H9 (cell line): ENCODE results near the gene EDNRB. TPM values are rescaled to one million over a fixed set of nuclear protein-coding genes. Genes with fewer than 3 reads are reported as not detected.

Source experiments
- DNase-seq: peaks from one replicate; pipeline ENCODE4 v3.0.0-alpha.2; 2017
- H2AFZ ChIP-seq: one replicate; pipeline ENCODE4 v1.6.1; 2013; ENCODE audit warnings: mild to moderate bottlenecking, low read length, control low read depth, moderate library complexity
- H2AK5ac ChIP-seq: 2 replicates; pipeline ENCODE4 v1.6.1; 2013; ENCODE audit warnings: low read length, control low read depth, mixed read lengths; ENCODE audit not compliant: insufficient read length
- H2BK120ac ChIP-seq: one replicate; pipeline ENCODE4 v1.6.1; 2013; ENCODE audit warnings: low read depth, mild to moderate bottlenecking, low read length, control low read depth, inconsistent platforms; ENCODE audit not compliant: poor library complexity, severe bottlenecking
- H2BK12ac ChIP-seq: 2 replicates; pipeline ENCODE4 v1.6.1; 2013; ENCODE audit warnings: low read length, control low read depth, mixed read lengths, low read depth; ENCODE audit not compliant: insufficient read length
- H2BK15ac ChIP-seq: 2 replicates; pipeline ENCODE4 v1.6.1; 2013; ENCODE audit warnings: low read depth, low read length, control low read depth
- H2BK20ac ChIP-seq: one replicate; pipeline ENCODE4 v1.6.1; 2013; ENCODE audit warnings: low read depth, mild to moderate bottlenecking, low read length, control low read depth, inconsistent platforms; ENCODE audit not compliant: poor library complexity, severe bottlenecking
- H2BK5ac ChIP-seq: 2 replicates; pipeline ENCODE4 v1.6.1; 2013; ENCODE audit warnings: low read length, control low read depth, mixed read lengths; ENCODE audit not compliant: insufficient read length
- H3K14ac ChIP-seq: 2 replicates; pipeline ENCODE4 v1.6.1; 2013; ENCODE audit warnings: low read length, control low read depth; ENCODE audit not compliant: insufficient read depth
- H3K18ac ChIP-seq: 2 replicates; pipeline ENCODE4 v1.6.1; 2013; ENCODE audit warnings: low read depth, mild to moderate bottlenecking, mixed read lengths, low read length, control low read depth; ENCODE audit not compliant: insufficient read length
- H3K23ac ChIP-seq: 2 replicates; pipeline ENCODE4 v1.6.1; 2013; ENCODE audit warnings: low read length, control low read depth, mixed read lengths, low read depth; ENCODE audit not compliant: insufficient read length
- H3K23me2 ChIP-seq: 2 replicates; pipeline ENCODE4 v1.6.1; 2013; ENCODE audit warnings: low read depth, mild to moderate bottlenecking, mixed read lengths, low read length, control low read depth; ENCODE audit not compliant: insufficient read length, poor library complexity, severe bottlenecking
- H3K27ac ChIP-seq: 2 replicates; pipeline ENCODE4 v1.5.1; 2013; ENCODE audit warnings: low read length, control low read depth, mixed read lengths, low read depth; ENCODE audit not compliant: insufficient read length
- H3K27me3 ChIP-seq: 2 replicates; pipeline ENCODE4 v1.6.1; 2013; ENCODE audit warnings: low read length, control low read depth, inconsistent platforms; ENCODE audit not compliant: insufficient read depth
- H3K4ac ChIP-seq: 2 replicates; pipeline ENCODE4 v1.6.1; 2013; ENCODE audit warnings: low read depth, mild to moderate bottlenecking, control low read depth, inconsistent platforms, low read length, moderate library complexity
- H3K4me1 ChIP-seq: 2 replicates; pipeline ENCODE4 v1.6.1; 2013; ENCODE audit warnings: low read length, control low read depth, inconsistent platforms; ENCODE audit not compliant: insufficient read depth
- H3K4me2 ChIP-seq: 2 replicates; pipeline ENCODE4 v1.6.1; 2013; ENCODE audit warnings: low read length, control low read depth, mixed read lengths; ENCODE audit not compliant: insufficient read length, insufficient read depth
- H3K56ac ChIP-seq: 2 replicates; pipeline ENCODE4 v1.6.1; 2013; ENCODE audit warnings: low read depth, mild to moderate bottlenecking, mixed read lengths, low read length, control low read depth; ENCODE audit not compliant: insufficient read length
- H3K79me1 ChIP-seq: 2 replicates; pipeline ENCODE4 v1.6.1; 2013; ENCODE audit warnings: low read depth, mild to moderate bottlenecking, moderate library complexity, low read length, control low read depth, inconsistent platforms; ENCODE audit not compliant: insufficient read depth, poor library complexity, severe bottlenecking
- H3K79me2 ChIP-seq: 2 replicates; pipeline ENCODE4 v1.6.1; 2013; ENCODE audit warnings: low read length, control low read depth, inconsistent platforms; ENCODE audit not compliant: insufficient read depth
- H3K9ac ChIP-seq: 2 replicates; pipeline ENCODE4 v1.6.1; 2013; ENCODE audit warnings: low read length, control low read depth, mixed read lengths; ENCODE audit not compliant: insufficient read length; ENCODE audit errors: extremely low read depth
- H3K9me3 ChIP-seq: one replicate; pipeline ENCODE4 v1.6.1; 2013; ENCODE audit warnings: low read depth, low read length, inconsistent platforms; ENCODE audit not compliant: control insufficient read depth
- H3T11ph ChIP-seq: one replicate; pipeline ENCODE4 v1.6.1; 2013; ENCODE audit warnings: mild to moderate bottlenecking, low read length, control low read depth, inconsistent platforms
- H4K20me1 ChIP-seq: one replicate; pipeline ENCODE4 v1.6.1; 2013; ENCODE audit not compliant: control insufficient read depth, insufficient read length, insufficient read depth
- H4K5ac ChIP-seq: 2 replicates; pipeline ENCODE4 v1.6.1; 2013; ENCODE audit warnings: low read depth, mild to moderate bottlenecking, mixed read lengths, low read length, control low read depth; ENCODE audit not compliant: insufficient read length
- H4K8ac ChIP-seq: replicated peaks from 2 replicates; pipeline ENCODE4 v1.6.1; 2013; ENCODE audit warnings: low read length, control low read depth, mixed read lengths, low read depth; ENCODE audit not compliant: insufficient read length
- H4K91ac ChIP-seq: 2 replicates; pipeline ENCODE4 v1.6.1; 2013; ENCODE audit warnings: low read depth, mild to moderate bottlenecking, moderate library complexity, mixed read lengths, low read length, control low read depth; ENCODE audit not compliant: insufficient read length
- H3K27ac Mint-ChIP-seq, 3 experiments: 2 replicates in 2 of 3; 3 replicates in 1 of 3; pipeline ENCODE4 v1.8.0; 2020 to 2021; ENCODE audit warnings: mixed read lengths in 3 of 3, mild to moderate bottlenecking in 1 of 3, moderate library complexity in 1 of 3
- H3K27me3 Mint-ChIP-seq: 2 replicates; pipeline ENCODE4 v1.8.0; 2021; ENCODE audit warnings: low read depth, mild to moderate bottlenecking, moderate library complexity, mixed read lengths
- H3K36me3 Mint-ChIP-seq, 3 experiments: 2 replicates in 2 of 3; 3 replicates in 1 of 3; pipeline ENCODE4 v1.8.0; 2020 to 2021; ENCODE audit warnings: low read depth in 3 of 3, mixed read lengths in 3 of 3; ENCODE audit not compliant: insufficient read depth in 1 of 3
- H3K4me1 Mint-ChIP-seq, 2 experiments: 2 replicates each; pipeline ENCODE4 v1.8.0; 2020; ENCODE audit warnings: mixed read lengths in 2 of 2
- H3K4me3 Mint-ChIP-seq, 2 experiments: 2 replicates in 1 of 2; 3 replicates in 1 of 2; pipeline ENCODE4 v1.8.0; 2020 to 2021; ENCODE audit warnings: mild to moderate bottlenecking in 2 of 2, mixed read lengths in 2 of 2, moderate library complexity in 1 of 2
- H3K9me3 Mint-ChIP-seq, 2 experiments: 2 replicates in 1 of 2; 3 replicates in 1 of 2; pipeline ENCODE4 v1.8.0; 2020; ENCODE audit warnings: mild to moderate bottlenecking in 2 of 2, mixed read lengths in 2 of 2, moderate library complexity in 1 of 2
- WGBS: extraction: QIAGEN DNeasy Blood & Tissue Kit; methylation state at CpG from one replicate; pipeline ENCODE4 v1.1.7; 2013; ENCODE audit warnings: missing lambda C conversion rate, low lambda C conversion rate, mixed read lengths; ENCODE audit not compliant: insufficient read length; ENCODE audit errors: extremely low coverage; 5-methylcytosine and 5-hydroxymethylcytosine counted together
- total RNA-seq: library from RNA; stranded (reverse); gene quantifications from 2 replicates; pipeline ENCODE4 v1.2.1, GENCODE V29; 2021
- TF ChIP-seq, protein P1 (sequence below): fragments of 200-600 bp; sonication (generic); conservative IDR thresholded peaks from 3 replicates; pipeline ENCODE4 v1.8.0; 2021; ENCODE audit warnings: antibody characterized with exemption, mild to moderate bottlenecking

The EDNRB gene
- total RNA-seq, 1 experiment from 2014 or later: 6.6 TPM

- TF ChIP-seq, protein P1, sequence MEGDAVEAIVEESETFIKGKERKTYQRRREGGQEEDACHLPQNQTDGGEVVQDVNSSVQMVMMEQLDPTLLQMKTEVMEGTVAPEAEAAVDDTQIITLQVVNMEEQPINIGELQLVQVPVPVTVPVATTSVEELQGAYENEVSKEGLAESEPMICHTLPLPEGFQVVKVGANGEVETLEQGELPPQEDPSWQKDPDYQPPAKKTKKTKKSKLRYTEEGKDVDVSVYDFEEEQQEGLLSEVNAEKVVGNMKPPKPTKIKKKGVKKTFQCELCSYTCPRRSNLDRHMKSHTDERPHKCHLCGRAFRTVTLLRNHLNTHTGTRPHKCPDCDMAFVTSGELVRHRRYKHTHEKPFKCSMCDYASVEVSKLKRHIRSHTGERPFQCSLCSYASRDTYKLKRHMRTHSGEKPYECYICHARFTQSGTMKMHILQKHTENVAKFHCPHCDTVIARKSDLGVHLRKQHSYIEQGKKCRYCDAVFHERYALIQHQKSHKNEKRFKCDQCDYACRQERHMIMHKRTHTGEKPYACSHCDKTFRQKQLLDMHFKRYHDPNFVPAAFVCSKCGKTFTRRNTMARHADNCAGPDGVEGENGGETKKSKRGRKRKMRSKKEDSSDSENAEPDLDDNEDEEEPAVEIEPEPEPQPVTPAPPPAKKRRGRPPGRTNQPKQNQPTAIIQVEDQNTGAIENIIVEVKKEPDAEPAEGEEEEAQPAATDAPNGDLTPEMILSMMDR: no peak
- Histone ChIP-seq H3K9me3 (no peaks in the 10 kb centered on the region), H4K5ac (no peak overlapping the region), H3K79me2 (no peaks in the 10 kb centered on the region), H4K8ac (no peak overlapping the region), H2BK20ac (no peak overlapping the region), H3K9ac (no peak overlapping the region), H2AFZ (no peak overlapping the region), H3K14ac (no peak overlapping the region), H2AK5ac (no peak overlapping the region), H2BK120ac (no peak overlapping the region), H2BK12ac (no peak overlapping the region), H3T11ph (no peak overlapping the region), H3K27me3 (no peaks in the 10 kb centered on the region), H2BK15ac (no peak overlapping the region), H3K4me2 (no peak overlapping the region), H4K20me1 (no peaks in the 10 kb centered on the region), H3K56ac (no peak overlapping the region), H3K79me1 (no peaks in the 10 kb centered on the region), H3K18ac (no peak overlapping the region), H4K91ac (no peak overlapping the region), H2BK5ac (no peak overlapping the region), H3K23me2 (no peaks in the 10 kb centered on the region), H3K4ac (no peak overlapping the region), H3K23ac (no peak overlapping the region), H3K4me1 (no peaks in the 10 kb centered on the region), H3K27ac (no peak overlapping the region)
- Mint-ChIP-seq H3K27ac (peak overlapping the region in 1 of 3 experiments; percentile 10; a peak in 1 of 7 replicates), H3K4me3 (no peak overlapping the region), H3K4me1 (peaks cover 6 to 7% of the 10 kb centered on the region in 2 experiments), H3K36me3 (peaks cover 8 to 19% (median 10%) of the 10 kb centered on the region in 3 experiments), H3K27me3 (no peaks in the 10 kb centered on the region), H3K9me3 (peaks cover 9 to 15% of the 10 kb centered on the region in 2 experiments)
- WGBS: no CpG with 5 or more reads among the region's 5 CpGs
- DNase-seq: no peak
Observed at GRCh38 chr13:77872995-77873394, 45.6 kb downstream of the EDNRB start.
